ENCODE data around the gene CCDC43.
A peak's percentile ranks its signal among the peaks of the same experiment; 100 is the strongest.
"Not testable (repeated sequence)": the region's sequence is repeated elsewhere in the genome, so short reads cannot be mapped to it uniquely, and the experiment has no call there.

Gene CCDC43, protein sequence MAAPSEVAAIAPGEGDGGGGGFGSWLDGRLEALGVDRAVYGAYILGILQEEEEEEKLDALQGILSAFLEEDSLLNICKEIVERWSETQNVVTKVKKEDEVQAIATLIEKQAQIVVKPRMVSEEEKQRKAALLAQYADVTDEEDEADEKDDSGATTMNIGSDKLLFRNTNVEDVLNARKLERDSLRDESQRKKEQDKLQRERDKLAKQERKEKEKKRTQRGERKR

DNA sequence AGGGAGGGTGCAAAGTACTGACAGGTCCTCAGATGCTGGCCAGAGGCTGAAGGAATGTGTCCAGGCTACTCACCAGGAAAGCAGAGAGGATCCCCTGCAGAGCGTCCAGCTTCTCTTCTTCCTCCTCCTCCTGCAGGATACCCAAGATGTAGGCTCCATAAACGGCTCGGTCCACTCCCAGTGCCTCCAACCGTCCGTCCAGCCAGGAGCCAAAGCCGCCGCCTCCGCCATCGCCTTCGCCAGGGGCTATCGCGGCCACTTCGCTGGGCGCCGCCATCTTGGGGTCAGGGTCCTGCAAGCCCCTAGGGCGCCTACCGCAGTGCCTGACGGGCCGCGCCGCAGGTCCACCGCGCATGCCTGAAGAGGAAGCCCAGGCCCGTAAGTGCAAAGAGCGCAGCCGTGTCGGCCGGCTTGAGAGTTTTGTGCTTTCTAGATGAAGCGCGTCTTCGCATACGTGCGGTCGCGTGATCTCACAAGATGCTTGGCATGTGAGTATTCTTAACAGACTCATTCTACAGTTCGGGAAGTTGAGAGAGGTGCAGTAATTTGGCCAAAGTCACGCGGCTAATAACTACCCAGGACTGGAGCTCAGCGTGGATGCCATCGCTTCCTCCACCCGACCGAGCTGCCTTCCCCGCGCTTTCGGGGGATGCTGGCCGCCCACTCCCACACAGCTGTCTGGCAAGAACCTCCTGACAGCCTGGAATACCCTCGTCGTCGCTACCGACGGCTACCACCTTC is at the start of gene CCDC43:
Gene CCDC43, minus strand, starts transcription at position 300 of the 741 bp plus-strand sequence. Its CDS starts 23 bp downstream, at position 277.
- DNase-seq (ENCODE audit: low read depth in 2 of 2) = peak; percentile 81

DNA sequence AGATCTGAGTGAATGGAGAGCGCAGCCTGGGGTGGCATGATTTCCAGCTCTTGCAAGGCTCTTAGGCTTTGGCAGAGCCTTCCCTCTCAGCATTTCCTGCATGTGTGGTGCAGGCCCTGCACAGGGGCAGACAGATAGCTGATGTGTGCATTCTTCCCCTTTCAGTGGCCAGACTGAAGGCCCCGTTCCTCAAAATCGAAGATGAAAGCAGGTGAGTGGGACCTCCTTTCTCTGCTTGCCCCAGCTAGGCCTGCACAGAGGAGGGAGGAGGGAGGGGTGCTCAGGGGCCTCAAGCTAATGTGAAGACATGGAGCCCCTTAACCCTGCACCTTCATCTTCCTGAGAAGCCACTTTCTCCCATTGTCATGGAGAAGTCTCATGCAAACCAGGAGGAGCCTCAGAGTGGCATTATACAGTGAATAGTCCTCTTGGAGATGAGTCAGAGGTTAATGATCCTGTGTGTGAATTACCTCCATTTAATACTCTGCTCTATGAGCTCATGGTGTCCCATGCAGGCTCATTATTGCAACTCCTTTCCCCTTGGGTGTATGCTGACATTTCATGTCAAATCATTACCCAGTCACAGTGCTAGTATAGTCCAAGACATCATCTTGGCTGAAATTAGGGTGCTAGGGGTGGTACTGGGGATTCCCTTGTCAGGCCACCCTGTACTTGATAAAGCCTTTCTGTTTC is 48.8 kb upstream of the CCDC43 start:
- DNase-seq (ENCODE audit: low read depth in 2 of 2) = no peak

GRCh38 chr17:44736551-44737240 is 47.1 kb upstream of the CCDC43 start:
- DNase-seq (ENCODE audit: low read depth in 2 of 2) = no peak

- DNase-seq (ENCODE audit: low read depth in 2 of 2) = no peak
Observed at GRCh38 chr17:44734272-44734671, 44.7 kb upstream of the CCDC43 start.

- no peak for DNase-seq (ENCODE audit: low read depth in 2 of 2)
Observed at GRCh38 chr17:44733753-44734152, 44.2 kb upstream of the CCDC43 start.

- not testable (repeated sequence) for DNase-seq (ENCODE audit: low read depth in 2 of 2)
Observed at GRCh38 chr17:44726121-44726520, 36.5 kb upstream of the CCDC43 start.

GRCh38 chr17:44722254-44722653 is 32.7 kb upstream of the CCDC43 start:
- no peak for DNase-seq (ENCODE audit: low read depth in 2 of 2)

DNA sequence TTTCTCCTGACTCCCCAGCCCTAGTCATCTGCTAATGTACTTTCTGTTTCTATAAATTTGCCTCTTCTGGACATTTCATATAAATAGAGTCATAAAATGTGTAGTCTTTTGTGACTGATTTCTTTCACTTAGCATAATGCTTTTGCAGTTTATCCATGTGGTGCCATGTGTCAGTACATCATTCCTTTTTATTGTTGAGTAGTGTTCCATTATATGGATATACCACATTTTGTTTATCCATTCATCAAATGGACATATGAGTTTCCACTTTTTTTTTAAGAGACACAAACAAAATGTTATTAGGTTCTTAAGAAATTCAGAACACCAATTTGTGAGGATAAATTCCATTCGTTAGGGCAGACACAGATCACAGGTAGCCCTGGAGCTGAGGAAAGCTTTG is 29.9 kb upstream of the CCDC43 start:
- DNase-seq (ENCODE audit: low read depth in 2 of 2) = no peak

- DNase-seq (ENCODE audit: low read depth in 2 of 2) = peak; percentile 62 to 77
Observed at GRCh38 chr17:44708401-44709263, 19.1 kb upstream of the CCDC43 start, which contains the start of gene DBF4B. TSS of gene DBF4B (plus strand) at chr17:44708665. CDS start at chr17:44708821, 156 bp downstream.

GRCh38 chr17:44707755-44708400 is 18.3 kb upstream of the CCDC43 start:
- DNase-seq (ENCODE audit: low read depth in 2 of 2) = no peak

GRCh38 chr17:44700288-44700687 is 10.7 kb upstream of the CCDC43 start:
- not testable (repeated sequence) for DNase-seq (ENCODE audit: low read depth in 2 of 2)

GRCh38 chr17:44693609-44694008 is 4.0 kb upstream of the CCDC43 start:
- no peak for DNase-seq (ENCODE audit: low read depth in 2 of 2)

GRCh38 chr17:44690746-44691306 is 1.2 kb upstream of the CCDC43 start:
- not testable (repeated sequence) for DNase-seq (ENCODE audit: low read depth in 2 of 2)

- DNase-seq (ENCODE audit: low read depth in 2 of 2) = no peak
Observed at GRCh38 chr17:44688675-44689476, 700 bp downstream of the CCDC43 start.

GRCh38 chr17:44688200-44688599 is 1.4 kb downstream of the CCDC43 start:
- DNase-seq (ENCODE audit: low read depth in 2 of 2) = no peak

DNA sequence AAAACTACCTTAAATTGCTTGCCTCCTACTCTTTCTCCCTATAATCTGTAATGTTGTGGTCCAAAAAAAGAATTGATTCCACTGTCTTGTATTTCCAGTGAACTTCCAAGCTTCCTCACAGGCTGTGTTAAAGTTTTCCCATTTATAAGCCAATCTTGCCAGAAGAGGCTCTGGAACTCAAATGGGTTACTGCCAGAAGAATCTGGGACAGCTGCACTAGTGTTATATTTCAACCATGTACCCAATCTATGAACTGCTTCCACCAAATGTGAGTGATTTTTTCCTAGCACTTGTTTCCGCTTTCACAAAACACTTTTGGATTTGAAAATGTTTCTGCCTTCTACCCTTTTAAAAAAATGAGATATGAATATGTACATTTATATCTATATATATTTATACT is 1.8 kb downstream of the CCDC43 start:
- DNase-seq (ENCODE audit: low read depth in 2 of 2) = no peak

DNA sequence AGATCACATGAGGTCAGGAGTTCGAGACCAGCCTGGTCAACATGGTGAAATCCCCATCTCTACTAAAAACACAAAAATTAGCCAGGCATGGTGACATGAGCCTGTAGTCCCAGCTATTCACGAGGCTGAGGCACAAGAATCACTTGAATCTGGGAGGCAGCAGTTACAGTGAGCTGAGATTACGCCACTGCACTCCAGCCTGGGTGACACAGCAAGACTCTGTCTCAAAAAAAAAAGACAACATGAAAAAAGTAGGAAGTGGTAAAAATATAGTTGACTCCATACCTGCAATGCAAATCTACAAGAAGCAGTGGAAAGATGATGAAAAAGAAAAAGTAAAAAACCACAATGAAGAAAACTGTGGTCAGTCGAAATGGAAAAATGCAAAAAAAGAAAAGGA is 6.3 kb downstream of the CCDC43 start:
- not testable (repeated sequence) for DNase-seq (ENCODE audit: low read depth in 2 of 2)

DNA sequence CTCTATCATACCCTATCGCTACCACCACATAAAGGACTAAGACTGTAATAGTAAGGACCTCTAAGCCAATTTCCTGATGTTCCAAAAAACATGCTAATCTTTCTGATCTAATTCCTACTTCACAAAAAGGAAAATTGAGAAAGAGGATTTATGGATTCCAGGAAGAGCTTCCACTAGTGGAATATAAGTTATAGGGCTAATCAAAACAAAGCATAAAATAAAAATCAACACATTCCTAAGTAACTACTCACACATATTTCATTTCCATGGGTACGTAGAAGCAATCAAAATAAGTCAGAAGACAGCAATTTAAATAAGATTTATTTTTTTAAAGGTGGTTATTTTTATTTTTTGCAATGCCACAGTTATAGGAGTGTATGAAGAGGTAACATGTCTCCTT is 12.4 kb downstream of the CCDC43 start:
- DNase-seq (ENCODE audit: low read depth in 2 of 2) = no peak

GRCh38 chr17:44673893-44674292 is 15.7 kb downstream of the CCDC43 start:
- no peak for DNase-seq (ENCODE audit: low read depth in 2 of 2)

Data from stimulated activated CD8-positive, alpha-beta memory T cell treated with anti-CD3 and anti-CD28 coated beads, Interleukin-15, amount 100 ng/mL, for 4 hours (primary cell).